ENCODE measurements around the gene KRTAP10-8.
"Not testable (repeated sequence)": the region's sequence is repeated elsewhere in the genome, so short reads cannot be mapped to it uniquely, and the experiment has no call there.

Gene KRTAP10-8

DNA sequence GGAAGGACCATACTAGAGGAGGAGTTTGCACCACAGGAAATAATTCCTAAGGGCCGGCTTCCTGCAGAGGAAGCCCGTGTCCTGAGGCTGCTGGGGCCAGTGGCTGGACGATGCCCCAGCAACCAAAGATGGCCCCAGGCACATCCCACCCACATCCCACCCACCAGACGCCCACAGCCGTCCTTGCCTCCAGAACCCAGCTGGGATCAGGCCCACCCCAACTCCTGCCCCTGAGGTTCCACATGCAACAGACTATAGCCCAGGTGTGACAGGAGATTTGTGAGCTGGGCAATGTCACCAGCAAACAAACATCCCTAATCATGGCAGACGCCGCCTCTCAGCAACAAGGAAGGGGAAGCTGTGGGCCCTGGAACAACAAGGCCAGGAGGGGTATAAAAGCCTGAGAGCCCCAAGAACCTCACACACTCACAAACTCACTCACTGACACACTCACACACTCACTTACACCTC is 14.8 kb downstream of the KRTAP10-8 start, which contains the start of gene KRTAP10-9:
Gene KRTAP10-9, plus strand, starts transcription at position 421 of the 471 bp plus-strand sequence. CDS start 79 bp downstream, outside the sequence.
- CTCF ChIA-PET, result no interaction called here
- TF ChIP-seq ZNF248 (tag by site-specific recombination; IDR thresholded peaks at IDR 0.05), result no peak
- no peaks in the 10 kb centered on the region for H3K9me3 ChIP-seq (ENCODE audit: control insufficient read depth, insufficient read depth, low read depth, low read length)
- no peaks in the 10 kb centered on the region for H3K4me1 ChIP-seq (ENCODE audit: control insufficient read depth, insufficient read depth, low read length)
- no peak within 1 kb of the TSS for H3K27ac ChIP-seq (ENCODE audit: extremely low read depth, low read depth, low read length)
- H3K36me3 ChIP-seq (ENCODE audit: control insufficient read depth in 2 of 2, insufficient read depth in 1 of 2, low read length in 2 of 2), result no peaks in the 10 kb centered on the region
- POLR2A ChIA-PET, result no interaction called here
- no peak within 1 kb of the TSS for H3K4me3 ChIP-seq (ENCODE audit: low read depth, low read length)

DNA sequence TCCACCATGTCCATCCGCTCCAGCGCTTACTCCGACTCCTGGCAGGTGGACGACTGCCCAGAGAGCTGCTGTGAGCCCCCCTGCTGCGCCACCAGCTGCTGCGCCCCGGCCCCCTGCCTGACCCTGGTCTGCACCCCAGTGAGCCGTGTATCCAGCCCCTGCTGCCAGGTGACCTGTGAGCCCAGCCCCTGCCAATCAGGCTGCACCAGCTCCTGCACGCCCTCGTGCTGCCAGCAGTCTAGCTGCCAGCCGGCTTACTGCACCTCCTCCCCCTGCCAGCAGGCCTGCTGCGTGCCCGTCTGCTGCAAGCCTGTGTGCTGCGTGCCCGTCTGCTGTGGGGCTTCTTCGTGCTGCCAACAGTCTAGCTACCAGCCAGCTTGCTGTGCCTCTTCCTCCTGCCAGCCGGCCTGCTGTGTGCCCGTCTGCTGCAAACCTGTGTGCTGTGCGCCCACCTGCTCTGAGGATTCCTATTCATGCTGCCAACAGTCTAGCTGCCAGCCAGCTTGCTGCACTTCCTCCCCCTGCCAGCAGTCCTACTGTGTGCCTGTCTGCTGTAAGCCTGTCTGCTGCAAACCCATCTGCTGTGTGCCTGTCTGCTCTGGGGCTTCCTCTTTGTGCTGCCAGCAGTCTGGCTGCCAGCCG is 15.4 kb downstream of the KRTAP10-8 start:
- H3K9me3 ChIP-seq (ENCODE audit: control insufficient read depth, insufficient read depth, low read depth, low read length); POLR2A ChIA-PET; CTCF ChIA-PET; H3K27ac ChIP-seq (ENCODE audit: extremely low read depth, low read depth, low read length); H3K36me3 ChIP-seq (ENCODE audit: control insufficient read depth in 2 of 2, insufficient read depth in 1 of 2, low read length in 2 of 2); H3K4me3 ChIP-seq (ENCODE audit: low read depth, low read length); H3K4me1 ChIP-seq (ENCODE audit: control insufficient read depth, insufficient read depth, low read length): not testable (repeated sequence)
- TF ChIP-seq ZIC2 (tag by site-specific recombination; IDR thresholded peaks at IDR 0.05), result 0 out of 2 replicates have a peak, but pooled peaks have one; percentile 25

DNA sequence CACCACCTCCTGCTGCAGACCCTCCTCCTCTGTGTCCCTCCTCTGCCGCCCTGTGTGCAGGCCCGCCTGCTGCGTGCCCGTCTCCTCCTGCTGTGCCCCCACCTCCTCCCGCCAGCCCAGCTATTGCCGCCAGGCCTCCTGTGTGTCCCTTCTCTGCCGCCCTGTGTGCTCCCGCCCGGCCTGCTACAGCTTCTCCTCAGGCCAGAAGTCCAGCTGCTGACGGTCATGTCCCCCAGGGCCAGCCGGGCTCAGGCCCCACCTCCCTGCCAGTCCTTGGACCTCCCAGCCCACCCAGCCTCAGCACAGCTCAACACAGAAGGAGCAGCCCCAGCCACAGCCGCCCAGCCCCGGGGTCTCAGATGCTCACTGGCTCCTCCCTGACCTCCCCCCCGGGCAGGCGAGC is 16.0 kb downstream of the KRTAP10-8 start:
- H3K9me3 ChIP-seq (ENCODE audit: control insufficient read depth, insufficient read depth, low read depth, low read length); H3K36me3 ChIP-seq (ENCODE audit: control insufficient read depth in 2 of 2, insufficient read depth in 1 of 2, low read length in 2 of 2); H3K27ac ChIP-seq (ENCODE audit: extremely low read depth, low read depth, low read length); CTCF ChIA-PET; POLR2A ChIA-PET; H3K4me1 ChIP-seq (ENCODE audit: control insufficient read depth, insufficient read depth, low read length); H3K4me3 ChIP-seq (ENCODE audit: low read depth, low read length): not testable (repeated sequence)

DNA sequence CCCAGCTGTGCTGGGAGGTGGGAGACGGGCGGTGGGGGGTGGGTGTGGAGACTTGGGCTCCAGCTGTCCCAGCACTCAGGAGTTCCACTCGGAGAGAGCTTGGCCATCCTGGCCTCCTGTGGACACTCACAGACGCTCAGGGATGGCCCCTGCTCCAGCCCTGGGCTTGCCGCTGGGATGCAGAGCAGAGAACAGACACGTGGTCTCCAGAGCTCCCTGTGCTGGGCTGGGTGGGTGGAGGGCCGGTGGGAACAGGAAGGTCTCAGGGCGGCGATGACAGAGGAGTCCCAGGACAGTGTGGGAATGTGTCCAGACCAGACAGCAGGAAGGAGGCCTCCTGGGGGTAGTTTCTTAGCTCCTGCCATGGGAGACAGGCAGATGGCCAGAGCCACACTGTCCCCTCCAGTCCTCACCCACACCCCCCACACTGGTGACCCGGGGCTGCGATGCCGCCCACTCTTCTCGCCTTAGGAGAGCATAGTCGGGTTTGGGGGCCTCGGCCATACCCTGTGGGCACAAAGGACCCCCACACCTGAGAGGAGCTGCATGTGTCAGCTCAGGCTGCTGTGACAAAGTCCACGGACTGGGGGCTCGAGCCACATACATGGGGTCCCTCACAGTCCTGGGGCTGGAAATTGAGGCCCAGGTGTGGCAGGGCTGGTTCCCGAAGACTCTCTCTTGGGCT is 17.0 kb downstream of the KRTAP10-8 start:
- no peak for TF ChIP-seq ZNF549 (tag by site-specific recombination; IDR thresholded peaks at IDR 0.05)
- TF ChIP-seq, protein P1, sequence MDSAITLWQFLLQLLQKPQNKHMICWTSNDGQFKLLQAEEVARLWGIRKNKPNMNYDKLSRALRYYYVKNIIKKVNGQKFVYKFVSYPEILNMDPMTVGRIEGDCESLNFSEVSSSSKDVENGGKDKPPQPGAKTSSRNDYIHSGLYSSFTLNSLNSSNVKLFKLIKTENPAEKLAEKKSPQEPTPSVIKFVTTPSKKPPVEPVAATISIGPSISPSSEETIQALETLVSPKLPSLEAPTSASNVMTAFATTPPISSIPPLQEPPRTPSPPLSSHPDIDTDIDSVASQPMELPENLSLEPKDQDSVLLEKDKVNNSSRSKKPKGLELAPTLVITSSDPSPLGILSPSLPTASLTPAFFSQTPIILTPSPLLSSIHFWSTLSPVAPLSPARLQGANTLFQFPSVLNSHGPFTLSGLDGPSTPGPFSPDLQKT (IDR thresholded peaks at IDR 0.05; ENCODE audit: borderline replicate concordance, low read depth, low read length), result no peak
- TF ChIP-seq ZNF324 (tag by site-specific recombination; IDR thresholded peaks at IDR 0.05), result no peak
- TF ChIP-seq ZNF514 (tag by site-specific recombination; IDR thresholded peaks at IDR 0.05), result no peak
- no peak for TF ChIP-seq GLIS1 (tag by site-specific recombination; IDR thresholded peaks at IDR 0.05)
- no peak for TF ChIP-seq ZIC2 (tag by site-specific recombination; IDR thresholded peaks at IDR 0.05)
- TF ChIP-seq ZNF391 (tag by site-specific recombination; IDR thresholded peaks at IDR 0.05; ENCODE audit: borderline replicate concordance, low read depth), result no peak
- TF ChIP-seq, protein P2, sequence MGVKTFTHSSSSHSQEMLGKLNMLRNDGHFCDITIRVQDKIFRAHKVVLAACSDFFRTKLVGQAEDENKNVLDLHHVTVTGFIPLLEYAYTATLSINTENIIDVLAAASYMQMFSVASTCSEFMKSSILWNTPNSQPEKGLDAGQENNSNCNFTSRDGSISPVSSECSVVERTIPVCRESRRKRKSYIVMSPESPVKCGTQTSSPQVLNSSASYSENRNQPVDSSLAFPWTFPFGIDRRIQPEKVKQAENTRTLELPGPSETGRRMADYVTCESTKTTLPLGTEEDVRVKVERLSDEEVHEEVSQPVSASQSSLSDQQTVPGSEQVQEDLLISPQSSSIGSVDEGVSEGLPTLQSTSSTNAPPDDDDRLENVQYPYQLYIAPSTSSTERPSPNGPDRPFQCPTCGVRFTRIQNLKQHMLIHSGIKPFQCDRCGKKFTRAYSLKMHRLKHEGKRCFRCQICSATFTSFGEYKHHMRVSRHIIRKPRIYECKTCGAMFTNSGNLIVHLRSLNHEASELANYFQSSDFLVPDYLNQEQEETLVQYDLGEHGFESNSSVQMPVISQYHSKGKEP (tag by site-specific recombination; IDR thresholded peaks at IDR 0.05), result no peak
- TF ChIP-seq ZNF629 (tag by site-specific recombination; IDR thresholded peaks at IDR 0.05), result no peak
- TF ChIP-seq ZNF404 (tag by site-specific recombination; IDR thresholded peaks at IDR 0.05), result no peak
- no peak for TF ChIP-seq SP3 (tag by site-specific recombination; IDR thresholded peaks at IDR 0.05)
- TF ChIP-seq SETDB1 (IDR thresholded peaks at IDR 0.05; ENCODE audit: insufficient read length, low read length), result no peak
- TF ChIP-seq, protein P3, sequence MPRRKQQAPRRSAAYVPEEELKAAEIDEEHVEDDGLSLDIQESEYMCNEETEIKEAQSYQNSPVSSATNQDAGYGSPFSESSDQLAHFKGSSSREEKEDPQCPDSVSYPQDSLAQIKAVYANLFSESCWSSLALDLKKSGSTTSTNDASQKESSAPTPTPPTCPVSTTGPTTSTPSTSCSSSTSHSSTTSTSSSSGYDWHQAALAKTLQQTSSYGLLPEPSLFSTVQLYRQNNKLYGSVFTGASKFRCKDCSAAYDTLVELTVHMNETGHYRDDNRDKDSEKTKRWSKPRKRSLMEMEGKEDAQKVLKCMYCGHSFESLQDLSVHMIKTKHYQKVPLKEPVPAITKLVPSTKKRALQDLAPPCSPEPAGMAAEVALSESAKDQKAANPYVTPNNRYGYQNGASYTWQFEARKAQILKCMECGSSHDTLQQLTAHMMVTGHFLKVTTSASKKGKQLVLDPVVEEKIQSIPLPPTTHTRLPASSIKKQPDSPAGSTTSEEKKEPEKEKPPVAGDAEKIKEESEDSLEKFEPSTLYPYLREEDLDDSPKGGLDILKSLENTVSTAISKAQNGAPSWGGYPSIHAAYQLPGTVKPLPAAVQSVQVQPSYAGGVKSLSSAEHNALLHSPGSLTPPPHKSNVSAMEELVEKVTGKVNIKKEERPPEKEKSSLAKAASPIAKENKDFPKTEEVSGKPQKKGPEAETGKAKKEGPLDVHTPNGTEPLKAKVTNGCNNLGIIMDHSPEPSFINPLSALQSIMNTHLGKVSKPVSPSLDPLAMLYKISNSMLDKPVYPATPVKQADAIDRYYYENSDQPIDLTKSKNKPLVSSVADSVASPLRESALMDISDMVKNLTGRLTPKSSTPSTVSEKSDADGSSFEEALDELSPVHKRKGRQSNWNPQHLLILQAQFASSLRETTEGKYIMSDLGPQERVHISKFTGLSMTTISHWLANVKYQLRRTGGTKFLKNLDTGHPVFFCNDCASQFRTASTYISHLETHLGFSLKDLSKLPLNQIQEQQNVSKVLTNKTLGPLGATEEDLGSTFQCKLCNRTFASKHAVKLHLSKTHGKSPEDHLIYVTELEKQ (tag by site-specific recombination; IDR thresholded peaks at IDR 0.05; ENCODE audit: borderline replicate concordance), result no peak
- TF ChIP-seq, protein P4, sequence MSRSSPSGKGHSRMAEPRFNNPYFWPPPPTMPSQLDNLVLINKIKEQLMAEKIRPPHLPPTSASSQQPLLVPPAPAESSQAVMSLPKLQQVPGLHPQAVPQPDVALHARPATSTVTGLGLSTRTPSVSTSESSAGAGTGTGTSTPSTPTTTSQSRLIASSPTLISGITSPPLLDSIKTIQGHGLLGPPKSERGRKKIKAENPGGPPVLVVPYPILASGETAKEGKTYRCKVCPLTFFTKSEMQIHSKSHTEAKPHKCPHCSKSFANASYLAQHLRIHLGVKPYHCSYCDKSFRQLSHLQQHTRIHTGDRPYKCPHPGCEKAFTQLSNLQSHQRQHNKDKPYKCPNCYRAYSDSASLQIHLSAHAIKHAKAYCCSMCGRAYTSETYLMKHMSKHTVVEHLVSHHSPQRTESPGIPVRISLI (tag by site-specific recombination; IDR thresholded peaks at IDR 0.05), result no peak
- TF ChIP-seq ZNF585B (tag by site-specific recombination; IDR thresholded peaks at IDR 0.05), result no peak
- H3K36me3 ChIP-seq (ENCODE audit: control insufficient read depth in 2 of 2, insufficient read depth in 1 of 2, low read length in 2 of 2), result no peaks in the 10 kb centered on the region
- no peak overlapping the region for H3K4me3 ChIP-seq (ENCODE audit: low read depth, low read length)
- H3K9me3 ChIP-seq (ENCODE audit: control insufficient read depth, insufficient read depth, low read depth, low read length), result no peaks in the 10 kb centered on the region
- POLR2A ChIA-PET, result no interaction called here
- no peak overlapping the region for H3K27ac ChIP-seq (ENCODE audit: extremely low read depth, low read depth, low read length)
- CTCF ChIA-PET, result no interaction called here
- no peaks in the 10 kb centered on the region for H3K4me1 ChIP-seq (ENCODE audit: control insufficient read depth, insufficient read depth, low read length)

All from HEK293 (cell line).